Hepatocyte (in vitro differentiated cells): Measurements from ENCODE around the gene PUS10.

Experiments
- EZH2 ChIP-seq: fragments of 200-600 bp; sonication (generic); IDR thresholded peaks from 2 replicates; pipeline ENCODE4 v1.6.1; 2016; ENCODE audit warnings: antibody characterized with exemption, mild to moderate bottlenecking, borderline replicate concordance
- EZH2phosphoT487 ChIP-seq: fragments of 200-600 bp; sonication (generic); IDR thresholded peaks from one replicate; pipeline ENCODE4 v1.6.1; 2018; ENCODE audit warnings: antibody characterized with exemption, mild to moderate bottlenecking, low read depth, moderate library complexity; ENCODE audit not compliant: unreplicated experiment, severe bottlenecking
- TF ChIP-seq, protein P1 (sequence below): fragments of 200-600 bp; sonication (generic); IDR thresholded peaks from 2 replicates; pipeline ENCODE4 v1.5.1; 2016; ENCODE audit warnings: antibody characterized with exemption, mild to moderate bottlenecking; ENCODE audit not compliant: poor library complexity

DNA sequence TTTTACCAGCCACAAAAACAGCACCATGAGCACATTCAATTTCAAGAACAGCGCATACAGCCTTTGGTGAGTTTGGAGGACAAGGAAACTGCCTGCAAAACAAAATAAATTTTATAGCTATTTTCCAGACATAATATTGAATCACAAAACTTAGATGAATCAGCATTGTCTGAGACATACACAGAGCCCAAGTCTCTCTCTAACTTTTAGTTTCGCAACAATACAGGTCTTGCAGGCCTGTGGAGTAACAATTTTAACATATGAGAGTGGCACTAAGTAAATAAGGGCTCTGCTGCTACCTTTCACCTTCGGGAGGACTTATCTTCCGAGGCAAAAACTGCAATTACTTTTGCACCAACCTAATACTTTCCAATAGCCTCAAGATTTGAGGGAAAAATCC, 56.6 kb downstream of the PUS10 start:
- TF ChIP-seq EZH2 (no peak), EZH2phosphoT487 (no peak)
- TF ChIP-seq, protein P1, sequence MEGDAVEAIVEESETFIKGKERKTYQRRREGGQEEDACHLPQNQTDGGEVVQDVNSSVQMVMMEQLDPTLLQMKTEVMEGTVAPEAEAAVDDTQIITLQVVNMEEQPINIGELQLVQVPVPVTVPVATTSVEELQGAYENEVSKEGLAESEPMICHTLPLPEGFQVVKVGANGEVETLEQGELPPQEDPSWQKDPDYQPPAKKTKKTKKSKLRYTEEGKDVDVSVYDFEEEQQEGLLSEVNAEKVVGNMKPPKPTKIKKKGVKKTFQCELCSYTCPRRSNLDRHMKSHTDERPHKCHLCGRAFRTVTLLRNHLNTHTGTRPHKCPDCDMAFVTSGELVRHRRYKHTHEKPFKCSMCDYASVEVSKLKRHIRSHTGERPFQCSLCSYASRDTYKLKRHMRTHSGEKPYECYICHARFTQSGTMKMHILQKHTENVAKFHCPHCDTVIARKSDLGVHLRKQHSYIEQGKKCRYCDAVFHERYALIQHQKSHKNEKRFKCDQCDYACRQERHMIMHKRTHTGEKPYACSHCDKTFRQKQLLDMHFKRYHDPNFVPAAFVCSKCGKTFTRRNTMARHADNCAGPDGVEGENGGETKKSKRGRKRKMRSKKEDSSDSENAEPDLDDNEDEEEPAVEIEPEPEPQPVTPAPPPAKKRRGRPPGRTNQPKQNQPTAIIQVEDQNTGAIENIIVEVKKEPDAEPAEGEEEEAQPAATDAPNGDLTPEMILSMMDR = no peak
